Panc1 (cell line): ENCODE results near the gene ZFYVE28. TPM values are rescaled to one million over a fixed set of nuclear protein-coding genes. Genes with fewer than 3 reads are reported as not detected.

Source experiments
- ATAC-seq: fragments of 200-7000 bp; cut with Tn5 transposase; 2 replicates; pipeline ENCODE4 v1.9.1; 2020; ENCODE audit warnings: mild to moderate bottlenecking, moderate library complexity
- BruUV-seq: library from RNA; stranded (reverse); fragments of 400-500 nt; replicated peaks from 2 replicates; lab custom pipeline; 2021; lab: Mats Ljungman, UMichigan
- CTCF ChIA-PET: fragments of 300-600 bp; sonication (Branson Sonifier 250); formaldehyde crosslinking; loops from one replicate; lab custom pipeline; 2022; ENCODE audit warnings: antibody characterized with exemption; lab: Charles Lee
- POLR2A ChIA-PET: fragments of 300-600 bp; sonication (Branson Sonifier 250); formaldehyde crosslinking; loops from one replicate; lab custom pipeline; 2022; ENCODE audit warnings: antibody characterized with exemption; lab: Charles Lee
- DNase-seq: peaks from one replicate; pipeline ENCODE4 v3.0.0-alpha.2; 2010; ENCODE audit warnings: low read depth, low spot score
- H3K27ac ChIP-seq: 2 replicates; pipeline ENCODE4 v1.5.1; 2011; ENCODE audit warnings: mild to moderate bottlenecking, low read length, inconsistent platforms
- H3K27me3 ChIP-seq: fragments of 200-500 bp; sonication (Bioruptor generic); 2 replicates; pipeline ENCODE4 v1.6.0; 2014; ENCODE audit warnings: low read length, inconsistent platforms; ENCODE audit not compliant: control insufficient read depth, insufficient read depth
- H3K36me3 ChIP-seq: fragments of 200-500 bp; sonication (Bioruptor generic); 2 replicates; pipeline ENCODE4 v1.5.1; 2014; ENCODE audit warnings: inconsistent platforms, mild to moderate bottlenecking, low read length, moderate library complexity; ENCODE audit not compliant: control insufficient read depth, insufficient read depth
- H3K4me1 ChIP-seq: 2 replicates; pipeline ENCODE4 v1.5.1; 2011; ENCODE audit warnings: inconsistent platforms, mild to moderate bottlenecking, low read length, moderate library complexity; ENCODE audit not compliant: control insufficient read depth, insufficient read depth
- H3K4me3 ChIP-seq, 2 experiments: 2 replicates each; pipeline ENCODE4 v1.5.1; 2011 to 2012; ENCODE audit warnings: low read depth in 2 of 2, low read length in 2 of 2, mild to moderate bottlenecking in 2 of 2, inconsistent platforms in 1 of 2, moderate library complexity in 1 of 2
- H3K9me3 ChIP-seq: fragments of 200-500 bp; sonication (Bioruptor generic); 2 replicates; pipeline ENCODE4 v1.5.1; 2014; ENCODE audit warnings: low read depth, mild to moderate bottlenecking, inconsistent platforms, low read length, moderate library complexity; ENCODE audit not compliant: control insufficient read depth, insufficient read depth
- POLR2AphosphoS5 ChIP-seq: IDR thresholded peaks from 2 replicates; pipeline ENCODE4 v1.6.1; 2012; ENCODE audit warnings: mild to moderate bottlenecking, low read depth, low read length, moderate library complexity
- SIN3A ChIP-seq: IDR thresholded peaks from 2 replicates; pipeline ENCODE4 v1.6.1; 2012; ENCODE audit warnings: low read depth, mild to moderate bottlenecking, low read length, moderate library complexity, borderline replicate concordance; ENCODE audit not compliant: insufficient read depth
- TCF7L2 ChIP-seq: IDR thresholded peaks from 2 replicates; pipeline ENCODE4 v1.6.1; 2011; ENCODE audit warnings: mild to moderate bottlenecking, low read depth, low read length, inconsistent platforms
- in situ Hi-C: cut with HindIII; loops from 2 replicates; pipeline ENCODE4 v1.10.0; 2016; ENCODE audit warnings: low sequenced_read_pairs, low pct_unique_long_range_greater_than_20kb
- intact Hi-C: fragments of 100-400 bp; cut with micrococcal nuclease; formaldehyde crosslinking; loops from one replicate; pipeline ENCODE4 v1.10.0; 2022; ENCODE audit not compliant: unreplicated experiment
- total RNA-seq: library from RNA; stranded (reverse); gene quantifications from one replicate; pipeline ENCODE4 v1.2.1, GENCODE V29; 2021; ENCODE audit not compliant: unreplicated experiment
- TF ChIP-seq, protein P1 (sequence below), 2 experiments: IDR thresholded peaks; 2 replicates each; pipeline ENCODE4 v1.6.1; 2011 to 2012; ENCODE audit warnings: low read depth in 2 of 2, control low read depth in 1 of 2, low read length in 1 of 2, mild to moderate bottlenecking in 1 of 2, moderate library complexity in 1 of 2; ENCODE audit not compliant: insufficient read depth in 1 of 2
- TF ChIP-seq, protein P2 (sequence below): fragments of 450-650 bp; IDR thresholded peaks from 2 replicates; pipeline ENCODE4 v1.5.1; 2017; ENCODE audit warnings: mild to moderate bottlenecking

Gene ZFYVE28
- total RNA-seq, 1 experiment from 2014 or later, result 11.9 TPM

DNA sequence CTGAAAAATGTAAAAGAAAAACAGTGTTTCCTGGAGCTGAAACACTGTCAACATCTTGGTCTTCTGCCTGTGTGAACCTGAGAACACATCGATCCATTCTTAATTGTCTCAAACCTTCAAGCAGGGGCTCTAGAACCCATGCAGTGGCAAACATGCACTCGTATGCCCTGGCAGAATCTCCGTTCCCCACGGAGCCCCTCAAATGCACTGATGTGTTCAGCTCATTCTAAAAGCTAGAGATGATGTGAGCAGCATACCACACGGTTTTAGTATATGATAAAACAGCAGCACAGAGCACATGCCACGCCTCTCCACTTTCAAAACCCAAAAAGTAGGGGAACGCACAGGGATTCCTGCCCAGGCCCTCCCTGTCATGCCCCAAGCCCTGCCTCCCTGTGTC, 44.9 kb downstream of the ZFYVE28 start:
- Histone ChIP-seq H3K4me3 (no peak overlapping the region), H3K4me1 (no peaks in the 10 kb centered on the region), H3K36me3 (no peaks in the 10 kb centered on the region), H3K9me3 (no peaks in the 10 kb centered on the region), H3K27ac (no peak overlapping the region), H3K27me3 (no peaks in the 10 kb centered on the region)
- ChIA-PET CTCF (no interaction called here), POLR2A (no interaction called here)
- intact Hi-C loops, result no loop called here
- TF ChIP-seq SIN3A (no peak), POLR2AphosphoS5 (no peak), TCF7L2 (no peak)
- TF ChIP-seq, protein P1, sequence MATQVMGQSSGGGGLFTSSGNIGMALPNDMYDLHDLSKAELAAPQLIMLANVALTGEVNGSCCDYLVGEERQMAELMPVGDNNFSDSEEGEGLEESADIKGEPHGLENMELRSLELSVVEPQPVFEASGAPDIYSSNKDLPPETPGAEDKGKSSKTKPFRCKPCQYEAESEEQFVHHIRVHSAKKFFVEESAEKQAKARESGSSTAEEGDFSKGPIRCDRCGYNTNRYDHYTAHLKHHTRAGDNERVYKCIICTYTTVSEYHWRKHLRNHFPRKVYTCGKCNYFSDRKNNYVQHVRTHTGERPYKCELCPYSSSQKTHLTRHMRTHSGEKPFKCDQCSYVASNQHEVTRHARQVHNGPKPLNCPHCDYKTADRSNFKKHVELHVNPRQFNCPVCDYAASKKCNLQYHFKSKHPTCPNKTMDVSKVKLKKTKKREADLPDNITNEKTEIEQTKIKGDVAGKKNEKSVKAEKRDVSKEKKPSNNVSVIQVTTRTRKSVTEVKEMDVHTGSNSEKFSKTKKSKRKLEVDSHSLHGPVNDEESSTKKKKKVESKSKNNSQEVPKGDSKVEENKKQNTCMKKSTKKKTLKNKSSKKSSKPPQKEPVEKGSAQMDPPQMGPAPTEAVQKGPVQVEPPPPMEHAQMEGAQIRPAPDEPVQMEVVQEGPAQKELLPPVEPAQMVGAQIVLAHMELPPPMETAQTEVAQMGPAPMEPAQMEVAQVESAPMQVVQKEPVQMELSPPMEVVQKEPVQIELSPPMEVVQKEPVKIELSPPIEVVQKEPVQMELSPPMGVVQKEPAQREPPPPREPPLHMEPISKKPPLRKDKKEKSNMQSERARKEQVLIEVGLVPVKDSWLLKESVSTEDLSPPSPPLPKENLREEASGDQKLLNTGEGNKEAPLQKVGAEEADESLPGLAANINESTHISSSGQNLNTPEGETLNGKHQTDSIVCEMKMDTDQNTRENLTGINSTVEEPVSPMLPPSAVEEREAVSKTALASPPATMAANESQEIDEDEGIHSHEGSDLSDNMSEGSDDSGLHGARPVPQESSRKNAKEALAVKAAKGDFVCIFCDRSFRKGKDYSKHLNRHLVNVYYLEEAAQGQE (IDR thresholded peaks at IDR 0.05; ENCODE audit: insufficient read depth in 1 of 2, low read depth in 2 of 2, low read length in 1 of 2), result no peak
- TF ChIP-seq, protein P2, sequence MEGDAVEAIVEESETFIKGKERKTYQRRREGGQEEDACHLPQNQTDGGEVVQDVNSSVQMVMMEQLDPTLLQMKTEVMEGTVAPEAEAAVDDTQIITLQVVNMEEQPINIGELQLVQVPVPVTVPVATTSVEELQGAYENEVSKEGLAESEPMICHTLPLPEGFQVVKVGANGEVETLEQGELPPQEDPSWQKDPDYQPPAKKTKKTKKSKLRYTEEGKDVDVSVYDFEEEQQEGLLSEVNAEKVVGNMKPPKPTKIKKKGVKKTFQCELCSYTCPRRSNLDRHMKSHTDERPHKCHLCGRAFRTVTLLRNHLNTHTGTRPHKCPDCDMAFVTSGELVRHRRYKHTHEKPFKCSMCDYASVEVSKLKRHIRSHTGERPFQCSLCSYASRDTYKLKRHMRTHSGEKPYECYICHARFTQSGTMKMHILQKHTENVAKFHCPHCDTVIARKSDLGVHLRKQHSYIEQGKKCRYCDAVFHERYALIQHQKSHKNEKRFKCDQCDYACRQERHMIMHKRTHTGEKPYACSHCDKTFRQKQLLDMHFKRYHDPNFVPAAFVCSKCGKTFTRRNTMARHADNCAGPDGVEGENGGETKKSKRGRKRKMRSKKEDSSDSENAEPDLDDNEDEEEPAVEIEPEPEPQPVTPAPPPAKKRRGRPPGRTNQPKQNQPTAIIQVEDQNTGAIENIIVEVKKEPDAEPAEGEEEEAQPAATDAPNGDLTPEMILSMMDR, result no peak
- no TSS peak for BruUV-seq
- DNase-seq (no peak), ATAC-seq (no peak)
- in situ Hi-C loops, result no loop called here

DNA sequence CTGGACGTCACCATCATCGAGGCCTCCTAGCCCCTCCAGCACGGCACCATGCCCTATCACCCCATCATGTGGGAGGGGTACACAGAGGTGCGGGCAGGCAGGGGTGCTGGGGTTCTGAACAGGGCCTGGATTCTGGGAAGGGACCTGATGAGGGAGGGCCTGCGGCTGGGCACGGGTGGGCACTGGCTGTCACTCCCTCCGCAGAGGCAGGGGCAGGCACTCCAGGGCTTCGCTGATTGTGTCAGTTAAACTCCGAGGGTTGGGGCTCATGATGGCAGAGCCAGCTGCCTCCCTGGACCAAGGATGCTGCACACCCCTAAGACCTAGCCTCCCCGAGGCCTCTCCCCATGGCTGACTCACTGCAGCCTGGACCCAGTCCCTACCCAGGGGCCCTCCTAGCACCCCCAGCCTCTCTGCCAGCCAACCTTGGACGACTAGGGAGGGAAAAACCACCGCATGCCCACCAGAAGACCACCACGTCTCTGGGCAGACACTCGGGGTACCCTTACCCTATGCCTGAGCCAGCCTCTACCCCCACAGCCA, 45.9 kb downstream of the ZFYVE28 start:
- H3K27me3 ChIP-seq, result no peaks in the 10 kb centered on the region
- no peak for TF ChIP-seq TCF7L2
- no peak for TF ChIP-seq SIN3A
- TF ChIP-seq, protein P1 (IDR thresholded peaks at IDR 0.05; ENCODE audit: insufficient read depth in 1 of 2, low read depth in 2 of 2, low read length in 1 of 2), result no peak
- no peak for TF ChIP-seq POLR2AphosphoS5
- TF ChIP-seq, protein P2, result no peak
- in situ Hi-C loops (no loop called here), intact Hi-C loops (no loop called here)
- no peak overlapping the region for H3K4me3 ChIP-seq
- POLR2A ChIA-PET, result no interaction called here
- H3K4me1 ChIP-seq, result no peaks in the 10 kb centered on the region
- no peak for DNase-seq
- no TSS peak for BruUV-seq
- H3K27ac ChIP-seq, result no peak overlapping the region
- no peaks in the 10 kb centered on the region for H3K36me3 ChIP-seq
- no peak for ATAC-seq
- no peaks in the 10 kb centered on the region for H3K9me3 ChIP-seq
- CTCF ChIA-PET, result no interaction called here
